K562 (cell line): ENCODE results near the gene ZNF672. TPM values are rescaled to one million over a fixed set of nuclear protein-coding genes. Genes with fewer than 3 reads are reported as not detected.

Source experiments
- CHD4 ChIP-seq: fragments of 200-600 bp; sonication (generic); IDR thresholded peaks from 3 replicates; pipeline ENCODE4 v1.6.1; 2012; ENCODE audit warnings: low read depth, mild to moderate bottlenecking, mixed read lengths, low read length, inconsistent platforms; ENCODE audit not compliant: insufficient read depth, insufficient replicate concordance, poor library complexity, severe bottlenecking
- ETS2 ChIP-seq: IDR thresholded peaks from 2 replicates; pipeline ENCODE4 v1.6.1; 2016; ENCODE audit warnings: borderline replicate concordance, missing genetic modification characterization, mild to moderate bottlenecking, moderate library complexity, missing compliant biosample characterization; ENCODE audit not compliant: poor library complexity, severe bottlenecking
- HNRNPUL1 ChIP-seq: fragments of 200-400 bp; formaldehyde crosslinking; IDR thresholded peaks from 2 replicates; pipeline ENCODE4 v1.6.1; 2017; ENCODE audit warnings: low read length
- NFE2L1 ChIP-seq: fragments of 450-650 bp; IDR thresholded peaks from 2 replicates; pipeline ENCODE4 v1.6.1; 2016; ENCODE audit warnings: missing genetic modification characterization, low read depth, mild to moderate bottlenecking, missing compliant biosample characterization, moderate library complexity, borderline replicate concordance
- ZFP36 ChIP-seq: fragments of 150-350 bp; IDR thresholded peaks from 2 replicates; pipeline ENCODE4 v1.6.1; 2018; ENCODE audit warnings: low read length, low read depth; ENCODE audit not compliant: partially characterized antibody
- ZSCAN32 ChIP-seq: fragments of 450-650 bp; formaldehyde crosslinking; IDR thresholded peaks from 2 replicates; pipeline ENCODE4 v1.4.0; 2020; ENCODE audit warnings: mild to moderate bottlenecking, moderate library complexity
- polyA plus RNA-seq, 8 experiments: library from polyadenylated mRNA; depleted of rRNA in 4 of 8; stranded (reverse) in 5 of 8; unstranded in 3 of 8; fragments of >200 nt; fragmentation: Nextera tagmentation in 2 of 8; fragmentation: Illumina TruSeq in 1 of 8; extraction: Ambion mirVana in 2 of 8; extraction: Trizol in 1 of 8; gene quantifications; 2 replicates each; pipeline versions ENCODE4 v1.2.1 to v1.2.3, GENCODE V29; 2011 to 2014; ENCODE audit warnings: inconsistent platforms in 1 of 8, missing spikeins in 1 of 8
- total RNA-seq, 7 experiments: library from RNA; depleted of rRNA in 6 of 7; stranded (reverse); fragments of >200 nt in 6 of 7; fragmentation: Illumina TruSeq in 2 of 7; extraction: Trizol in 2 of 7; gene quantifications; 2 replicates each; pipeline versions ENCODE4 v1.2.1 to v1.2.3, GENCODE V29; 2011 to 2021; ENCODE audit warnings: low replicate concordance in 1 of 7
- TF ChIP-seq, protein P1 (sequence below): sonication (generic); IDR thresholded peaks from 2 replicates; pipeline ENCODE4 v1.6.1; 2016
- TF ChIP-seq, protein P2 (sequence below), 2 experiments: fragments of 450-650 bp; formaldehyde crosslinking in 1 of 2; IDR thresholded peaks; 2 replicates each; pipeline versions ENCODE4 v1.4.0 to v1.6.1; 2014 to 2020; ENCODE audit warnings: mild to moderate bottlenecking in 2 of 2, borderline replicate concordance in 1 of 2, low read depth in 1 of 2
- TF ChIP-seq, protein P3 (sequence below): sonication (generic); formaldehyde crosslinking; IDR thresholded peaks from 2 replicates; pipeline ENCODE4 v1.9.0; 2022; ENCODE audit warnings: mild to moderate bottlenecking, missing genetic modification reagents

Gene ZNF672
- total and polyA plus RNA-seq, 9 of the 15 experiments (the other 6 are each of a cell fraction or from before 2014, with no cell fraction given), result 1.9 to 57.9 (median 24.1) TPM

DNA sequence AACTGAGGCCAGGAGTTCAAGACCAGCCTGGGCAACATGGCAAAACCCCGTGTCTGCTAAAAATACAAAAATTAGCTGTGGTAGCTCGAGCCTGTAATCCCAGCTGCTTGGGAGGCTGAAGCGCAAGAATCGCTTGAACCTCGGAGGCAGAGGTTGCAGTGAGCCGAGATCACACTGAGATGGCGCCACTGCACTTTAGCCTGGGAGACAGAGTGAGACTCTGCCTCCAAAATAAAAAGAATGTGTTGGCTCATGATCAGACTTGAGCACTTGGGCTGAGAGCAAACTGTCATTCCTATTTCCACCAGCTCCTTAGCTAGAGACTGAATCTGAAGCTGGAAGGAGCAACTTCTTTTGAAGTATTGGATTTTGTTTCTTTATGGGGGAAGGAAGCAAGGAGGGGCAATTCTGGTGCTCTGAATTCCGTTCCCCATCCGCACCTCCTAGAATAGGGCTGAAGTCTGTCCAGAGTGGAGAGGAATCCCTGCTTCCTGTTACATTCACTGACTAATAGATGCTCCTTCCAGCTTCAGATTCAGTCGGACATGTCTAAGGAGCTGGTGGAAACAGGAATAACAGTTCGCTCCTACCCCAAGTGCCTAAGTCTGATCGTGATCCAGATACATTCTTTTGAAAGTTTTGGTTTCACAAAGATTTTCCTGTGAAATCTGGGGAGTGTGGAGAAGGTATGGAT lies 3.8 kb downstream of the ZNF672 start (continued):
- TF ChIP-seq ETS2 (tag) (no peak), CHD4 (no peak), ZSCAN32 (no peak), NFE2L1 (tag) (no peak), HNRNPUL1 (no peak), ZFP36 (no peak)
- TF ChIP-seq, protein P1, sequence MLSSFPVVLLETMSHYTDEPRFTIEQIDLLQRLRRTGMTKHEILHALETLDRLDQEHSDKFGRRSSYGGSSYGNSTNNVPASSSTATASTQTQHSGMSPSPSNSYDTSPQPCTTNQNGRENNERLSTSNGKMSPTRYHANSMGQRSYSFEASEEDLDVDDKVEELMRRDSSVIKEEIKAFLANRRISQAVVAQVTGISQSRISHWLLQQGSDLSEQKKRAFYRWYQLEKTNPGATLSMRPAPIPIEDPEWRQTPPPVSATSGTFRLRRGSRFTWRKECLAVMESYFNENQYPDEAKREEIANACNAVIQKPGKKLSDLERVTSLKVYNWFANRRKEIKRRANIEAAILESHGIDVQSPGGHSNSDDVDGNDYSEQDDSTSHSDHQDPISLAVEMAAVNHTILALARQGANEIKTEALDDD, result peak; percentile 28; the same call in 1 of the 2 replicates
- TF ChIP-seq, protein P2, sequence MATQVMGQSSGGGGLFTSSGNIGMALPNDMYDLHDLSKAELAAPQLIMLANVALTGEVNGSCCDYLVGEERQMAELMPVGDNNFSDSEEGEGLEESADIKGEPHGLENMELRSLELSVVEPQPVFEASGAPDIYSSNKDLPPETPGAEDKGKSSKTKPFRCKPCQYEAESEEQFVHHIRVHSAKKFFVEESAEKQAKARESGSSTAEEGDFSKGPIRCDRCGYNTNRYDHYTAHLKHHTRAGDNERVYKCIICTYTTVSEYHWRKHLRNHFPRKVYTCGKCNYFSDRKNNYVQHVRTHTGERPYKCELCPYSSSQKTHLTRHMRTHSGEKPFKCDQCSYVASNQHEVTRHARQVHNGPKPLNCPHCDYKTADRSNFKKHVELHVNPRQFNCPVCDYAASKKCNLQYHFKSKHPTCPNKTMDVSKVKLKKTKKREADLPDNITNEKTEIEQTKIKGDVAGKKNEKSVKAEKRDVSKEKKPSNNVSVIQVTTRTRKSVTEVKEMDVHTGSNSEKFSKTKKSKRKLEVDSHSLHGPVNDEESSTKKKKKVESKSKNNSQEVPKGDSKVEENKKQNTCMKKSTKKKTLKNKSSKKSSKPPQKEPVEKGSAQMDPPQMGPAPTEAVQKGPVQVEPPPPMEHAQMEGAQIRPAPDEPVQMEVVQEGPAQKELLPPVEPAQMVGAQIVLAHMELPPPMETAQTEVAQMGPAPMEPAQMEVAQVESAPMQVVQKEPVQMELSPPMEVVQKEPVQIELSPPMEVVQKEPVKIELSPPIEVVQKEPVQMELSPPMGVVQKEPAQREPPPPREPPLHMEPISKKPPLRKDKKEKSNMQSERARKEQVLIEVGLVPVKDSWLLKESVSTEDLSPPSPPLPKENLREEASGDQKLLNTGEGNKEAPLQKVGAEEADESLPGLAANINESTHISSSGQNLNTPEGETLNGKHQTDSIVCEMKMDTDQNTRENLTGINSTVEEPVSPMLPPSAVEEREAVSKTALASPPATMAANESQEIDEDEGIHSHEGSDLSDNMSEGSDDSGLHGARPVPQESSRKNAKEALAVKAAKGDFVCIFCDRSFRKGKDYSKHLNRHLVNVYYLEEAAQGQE (IDR thresholded peaks at IDR 0.05; ENCODE audit: borderline replicate concordance), result peak; percentile 65
- TF ChIP-seq, protein P2 (CRISPR knock-in tag; IDR thresholded peaks at IDR 0.05; ENCODE audit: low read depth), result no peak
- TF ChIP-seq, protein P3, sequence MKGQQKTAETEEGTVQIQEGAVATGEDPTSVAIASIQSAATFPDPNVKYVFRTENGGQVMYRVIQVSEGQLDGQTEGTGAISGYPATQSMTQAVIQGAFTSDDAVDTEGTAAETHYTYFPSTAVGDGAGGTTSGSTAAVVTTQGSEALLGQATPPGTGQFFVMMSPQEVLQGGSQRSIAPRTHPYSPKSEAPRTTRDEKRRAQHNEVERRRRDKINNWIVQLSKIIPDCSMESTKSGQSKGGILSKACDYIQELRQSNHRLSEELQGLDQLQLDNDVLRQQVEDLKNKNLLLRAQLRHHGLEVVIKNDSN (CRISPR knock-in tag), result no peak
